HepG2 (cell line): ENCODE data around the gene TRRAP. TPM values are rescaled to one million over a fixed set of nuclear protein-coding genes. Genes with fewer than 3 reads are reported as not detected.
A peak's percentile ranks its signal among the peaks of the same experiment; 100 is the strongest.

Experiments used
- ATAC-seq: fragments of 200-7000 bp; cut with Tn5 transposase; 3 replicates; pipeline ENCODE4 v1.9.1; 2020; ENCODE audit warnings: mild to moderate bottlenecking, moderate library complexity
- BruUV-seq: library from RNA; stranded (reverse); fragments of 400-500 nt; replicated peaks from 2 replicates; lab custom pipeline; 2021; lab: Mats Ljungman, UMichigan
- CTCF ChIA-PET: fragments of 300-600 bp; formaldehyde crosslinking; extraction: SDS; loops from one replicate; lab custom pipeline; 2021; ENCODE audit warnings: low total read pairs, inconsistent platforms, low intra/inter-chr PET ratio; lab: Yijun Ruan, JAX
- POLR2A ChIA-PET: fragments of 350-600 bp; sonication (Branson Sonifier 250); formaldehyde crosslinking; loops from one replicate; lab custom pipeline; 2020; ENCODE audit warnings: antibody characterized with exemption, inconsistent platforms; lab: Yijun Ruan, JAX
- DNase-seq: peaks from one replicate; pipeline ENCODE4 v3.0.0-alpha.2; 2015; ENCODE audit warnings: low spot score
- FAIRE-seq: peaks from 3 replicates; lab custom pipeline; 2011; peaks lifted over from hg19 to GRCh38; lab: Jason Lieb, UNC
- H2AFZ ChIP-seq: one replicate; pipeline ENCODE4 v1.6.1; 2011; ENCODE audit warnings: low read length, inconsistent platforms
- H3K27ac ChIP-seq: fragments of 300-600 bp; 3 replicates; pipeline ENCODE4 v1.8.0; 2011; ENCODE audit warnings: mixed run types, mild to moderate bottlenecking, mixed read lengths, low read length, inconsistent platforms; ENCODE audit not compliant: insufficient read depth; ENCODE audit errors: extremely low read length
- H3K27me3 ChIP-seq, 2 experiments: fragments of 200-600 bp in 1 of 2; 2 replicates in 1 of 2; 3 replicates in 1 of 2; pipeline versions ENCODE4 v1.6.0 to v1.8.0; 2011; ENCODE audit warnings: low read length in 2 of 2, mild to moderate bottlenecking in 2 of 2, moderate library complexity in 2 of 2, inconsistent platforms in 1 of 2; ENCODE audit not compliant: insufficient read depth in 2 of 2, control insufficient read depth in 1 of 2
- H3K36me3 ChIP-seq, 2 experiments: fragments of 200-600 bp in 1 of 2; replicated peaks in 1 of 2; 2 replicates in 1 of 2; 3 replicates in 1 of 2; pipeline versions ENCODE4 v1.5.1 to v1.8.0; 2011; ENCODE audit warnings: low read length in 2 of 2, inconsistent platforms in 1 of 2; ENCODE audit not compliant: insufficient read depth in 2 of 2, control insufficient read depth in 1 of 2
- H3K4me1 ChIP-seq: 2 replicates; pipeline ENCODE4 v1.5.1; 2012; ENCODE audit warnings: low read length, inconsistent platforms; ENCODE audit not compliant: insufficient read depth
- H3K4me2 ChIP-seq: 2 replicates; pipeline ENCODE4 v1.6.0; 2011; ENCODE audit warnings: low read depth, low read length, inconsistent platforms
- H3K4me3 ChIP-seq, 3 experiments: fragments of 200-600 bp in 1 of 3; sonication (generic), shearing (Covaris generic) in 1 of 3; replicated peaks in 1 of 3; 2 replicates each; pipeline ENCODE4 v1.5.1; 2011 to 2016; ENCODE audit warnings: low read length in 3 of 3, inconsistent platforms in 2 of 3, low read depth in 2 of 3, mild to moderate bottlenecking in 2 of 3, control low read depth in 1 of 3, mixed read lengths in 1 of 3; ENCODE audit not compliant: insufficient read depth in 1 of 3
- H3K79me2 ChIP-seq: one replicate; pipeline ENCODE4 v1.6.1; 2011; ENCODE audit warnings: low read length, inconsistent platforms; ENCODE audit not compliant: insufficient read depth
- H3K9ac ChIP-seq: 2 replicates; pipeline ENCODE4 v1.6.0; 2011; ENCODE audit warnings: mild to moderate bottlenecking, low read depth, low read length, inconsistent platforms; ENCODE audit not compliant: insufficient read depth
- H3K9me3 ChIP-seq: 2 replicates; pipeline ENCODE4 v1.5.1; 2012; ENCODE audit warnings: mild to moderate bottlenecking, low read length
- H4K20me1 ChIP-seq: 2 replicates; pipeline ENCODE4 v1.6.0; 2011; ENCODE audit warnings: inconsistent platforms, mild to moderate bottlenecking, low read length, moderate library complexity; ENCODE audit not compliant: insufficient read depth
- AGO2 ChIP-seq: fragments of 200-400 bp; formaldehyde crosslinking; optimal IDR thresholded peaks from 2 replicates; pipeline ENCODE3; 2017; ENCODE audit warnings: mild to moderate bottlenecking, low read depth, low read length, moderate library complexity
- CHD4 ChIP-seq: fragments of 200-600 bp; sonication (generic); IDR thresholded peaks from 2 replicates; pipeline ENCODE4 v1.7.0; 2017; ENCODE audit warnings: mild to moderate bottlenecking, low read length, borderline replicate concordance
- RBM22 ChIP-seq: fragments of 200-400 bp; formaldehyde crosslinking; optimal IDR thresholded peaks from 2 replicates; pipeline ENCODE3; 2017; ENCODE audit warnings: mild to moderate bottlenecking, low read length, moderate library complexity
- ZC3H13 ChIP-seq: sonication (generic); formaldehyde crosslinking; IDR thresholded peaks from 2 replicates; pipeline ENCODE4 v1.8.1; 2023; ENCODE audit warnings: mild to moderate bottlenecking, missing genetic modification reagents, moderate library complexity
- ZFP62 ChIP-seq: sonication (generic); formaldehyde crosslinking; IDR thresholded peaks from 2 replicates; pipeline ENCODE4 v1.4.0; 2020; ENCODE audit warnings: missing genetic modification reagents
- ZMAT3 ChIP-seq: sonication (generic); formaldehyde crosslinking; conservative IDR thresholded peaks from 2 replicates; pipeline ENCODE4 v1.7.0; 2021; ENCODE audit warnings: missing genetic modification reagents
- WGBS: methylation state at CpG from one replicate; pipeline ENCODE4 v1.1.6; 2017; ENCODE audit warnings: low lambda C conversion rate; 5-methylcytosine and 5-hydroxymethylcytosine counted together
- in situ Hi-C: cut with HindIII; loops from 2 replicates; pipeline ENCODE4 v1.10.0; 2017; ENCODE audit warnings: low pct_unique_long_range_greater_than_20kb; ENCODE audit not compliant: extremely low pct_ligation_motif_present
- intact Hi-C: fragments of 100-400 bp; cut with micrococcal nuclease; formaldehyde crosslinking; loops from one replicate; pipeline ENCODE4 v1.10.0; 2022; ENCODE audit not compliant: unreplicated experiment
- polyA plus RNA-seq, 8 experiments: library from polyadenylated mRNA; depleted of rRNA in 3 of 8; stranded (reverse) in 7 of 8; unstranded in 1 of 8; fragments of >200 nt; fragmentation: Illumina TruSeq in 4 of 8; extraction: Trizol in 4 of 8; gene quantifications; 2 replicates each; pipeline versions ENCODE4 v1.2.1 to v1.2.3, GENCODE V29; 2011 to 2016; ENCODE audit warnings: low read depth in 4 of 8, missing spikeins in 1 of 8, mixed read lengths in 1 of 8; ENCODE audit not compliant: insufficient read depth in 1 of 8
- total RNA-seq, 5 experiments: library from RNA; depleted of rRNA; stranded (reverse); fragments of >200 nt; fragmentation: Illumina TruSeq; extraction: Trizol; gene quantifications; 2 replicates each; pipeline ENCODE4 v1.2.3, GENCODE V29; 2016; ENCODE audit warnings: low read depth in 1 of 5

Gene TRRAP
- total and polyA plus RNA-seq, 2 of the 13 experiments (the other 11 are each of a cell fraction or from before 2014, with no cell fraction given) = 8.6 to 10.5 TPM

DNA sequence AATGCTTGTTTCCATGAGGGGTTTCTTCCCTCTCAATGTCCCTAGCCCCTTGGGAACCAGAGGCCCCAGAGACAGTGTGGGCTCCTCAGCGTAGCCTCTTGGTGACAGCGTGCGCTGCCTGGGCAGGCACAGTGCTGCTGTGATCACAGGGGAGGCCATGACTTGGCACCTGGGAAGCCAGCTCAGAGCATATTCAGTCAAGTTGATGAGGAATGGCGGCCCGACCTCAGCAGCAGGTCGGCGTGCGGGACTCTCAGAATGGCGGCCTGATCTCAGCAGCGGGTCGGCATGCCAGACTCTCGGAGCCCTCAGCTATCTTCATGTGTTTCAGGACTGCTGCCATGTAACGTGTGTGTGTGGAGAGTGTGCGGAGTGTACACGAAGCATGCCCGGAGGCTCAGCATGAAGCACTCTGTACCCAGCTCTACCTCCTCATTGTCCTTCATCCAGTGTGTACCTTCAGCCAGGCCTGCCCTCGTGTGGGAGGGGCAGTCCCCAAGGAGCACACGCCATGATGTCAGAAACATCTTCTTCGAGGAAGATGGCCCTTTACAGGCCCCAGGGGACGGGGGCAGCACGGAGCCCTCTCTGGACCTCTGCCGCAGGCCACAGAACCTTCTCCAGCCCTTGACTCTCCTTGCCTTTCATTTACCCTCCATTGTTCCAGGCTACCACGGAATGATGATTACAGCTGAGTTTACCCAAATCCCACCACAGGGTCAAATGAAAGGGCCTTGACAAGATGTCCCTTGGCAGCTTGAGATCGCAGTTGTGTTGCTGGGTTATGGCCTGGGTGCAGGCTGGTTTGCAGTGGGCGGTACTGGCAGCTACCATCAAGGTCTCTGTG lies 135.2 kb downstream of the TRRAP start:
- WGBS = 96% methylated on average over 20 of the region's 25 CpGs
- Histone ChIP-seq H3K4me1 (no peaks in the 10 kb centered on the region), H3K27ac (no peak overlapping the region), H3K9me3 (no peaks in the 10 kb centered on the region), H2AFZ (no peak overlapping the region), H3K79me2 (no peaks in the 10 kb centered on the region), H4K20me1 (no peaks in the 10 kb centered on the region), H3K4me3 (no peak overlapping the region), H3K36me3 (peaks cover 29 to 58% of the 10 kb centered on the region in 2 experiments; a peak in 4 of 5 replicates), H3K9ac (no peak overlapping the region), H3K27me3 (no peaks in the 10 kb centered on the region), H3K4me2 (no peak overlapping the region)
- no peak for FAIRE-seq
- DNase-seq = no peak
- intact Hi-C loops = no loop called here
- BruUV-seq = no TSS peak
- ATAC-seq = peak; percentile 10; the same call in 2 of the 3 replicates
- TF ChIP-seq AGO2 (peak; percentile 44), ZMAT3 (CRISPR knock-in tag) (no peak)
- ChIA-PET CTCF (no interaction called here), POLR2A (no interaction called here)
- in situ Hi-C loops = no loop called here

- Histone ChIP-seq H3K27ac (no peak overlapping the region), H3K4me3 (no peak overlapping the region), H3K79me2 (no peaks in the 10 kb centered on the region), H3K4me1 (no peaks in the 10 kb centered on the region), H4K20me1 (no peaks in the 10 kb centered on the region), H2AFZ (no peak overlapping the region), H3K4me2 (no peak overlapping the region), H3K27me3 (no peaks in the 10 kb centered on the region), H3K36me3 (peaks cover 24 to 49% of the 10 kb centered on the region in 2 experiments; a peak in 4 of 5 replicates), H3K9me3 (no peaks in the 10 kb centered on the region)
- 98% methylated on average over 15 of the region's 18 CpGs for WGBS
- no peak for DNase-seq
- peak; percentile 26 for ATAC-seq
- in situ Hi-C loops = no loop called here
- intact Hi-C loops = no loop called here
- FAIRE-seq = no peak
- no TSS peak for BruUV-seq
- CTCF ChIA-PET = no interaction called here
- TF ChIP-seq ZFP62 (CRISPR knock-in tag) (no peak), RBM22 (peak; percentile 51), AGO2 (peak; percentile 25), ZC3H13 (CRISPR knock-in tag) (0 out of 2 replicates have a peak, but pooled peaks have one; percentile 36), CHD4 (no peak)
- TF ChIP-seq, all 625 proteins: peak for 3
- no peak overlapping the region for H3K9ac ChIP-seq
- POLR2A ChIA-PET = no interaction called here
Measured at GRCh38 chr7:99014113-99014985, 136.0 kb downstream of the TRRAP start.
